GM12801 (cell line): ENCODE measurements around the gene CATSPER3.

Experiments used
- TF ChIP-seq, protein P1 (sequence below): IDR thresholded peaks from one replicate; pipeline ENCODE4 v1.5.1; 2011; ENCODE audit warnings: control low read depth; ENCODE audit not compliant: insufficient read length; ENCODE audit errors: extremely low read depth

The CATSPER3 gene

DNA sequence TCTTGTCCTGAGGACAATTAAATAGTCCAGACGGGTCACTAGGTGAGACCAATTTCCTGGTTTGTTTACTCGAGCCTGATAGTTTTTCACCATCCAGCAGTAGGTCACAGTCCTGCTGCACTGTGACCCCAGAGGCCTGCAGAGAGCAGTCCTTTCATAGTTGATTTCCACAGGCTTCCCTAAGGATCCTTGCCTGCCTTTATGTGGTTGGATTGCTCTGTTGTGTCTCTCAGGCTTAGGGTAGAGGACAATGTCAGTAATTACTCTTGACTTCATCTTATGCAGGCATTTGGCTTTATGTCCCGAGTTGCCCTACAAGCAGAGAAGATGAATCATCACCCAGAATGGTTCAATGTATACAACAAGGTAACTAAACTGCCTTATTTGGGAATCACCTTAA lies 9.0 kb upstream of the CATSPER3 start:
- TF ChIP-seq, protein P1, sequence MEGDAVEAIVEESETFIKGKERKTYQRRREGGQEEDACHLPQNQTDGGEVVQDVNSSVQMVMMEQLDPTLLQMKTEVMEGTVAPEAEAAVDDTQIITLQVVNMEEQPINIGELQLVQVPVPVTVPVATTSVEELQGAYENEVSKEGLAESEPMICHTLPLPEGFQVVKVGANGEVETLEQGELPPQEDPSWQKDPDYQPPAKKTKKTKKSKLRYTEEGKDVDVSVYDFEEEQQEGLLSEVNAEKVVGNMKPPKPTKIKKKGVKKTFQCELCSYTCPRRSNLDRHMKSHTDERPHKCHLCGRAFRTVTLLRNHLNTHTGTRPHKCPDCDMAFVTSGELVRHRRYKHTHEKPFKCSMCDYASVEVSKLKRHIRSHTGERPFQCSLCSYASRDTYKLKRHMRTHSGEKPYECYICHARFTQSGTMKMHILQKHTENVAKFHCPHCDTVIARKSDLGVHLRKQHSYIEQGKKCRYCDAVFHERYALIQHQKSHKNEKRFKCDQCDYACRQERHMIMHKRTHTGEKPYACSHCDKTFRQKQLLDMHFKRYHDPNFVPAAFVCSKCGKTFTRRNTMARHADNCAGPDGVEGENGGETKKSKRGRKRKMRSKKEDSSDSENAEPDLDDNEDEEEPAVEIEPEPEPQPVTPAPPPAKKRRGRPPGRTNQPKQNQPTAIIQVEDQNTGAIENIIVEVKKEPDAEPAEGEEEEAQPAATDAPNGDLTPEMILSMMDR, result no peak

DNA sequence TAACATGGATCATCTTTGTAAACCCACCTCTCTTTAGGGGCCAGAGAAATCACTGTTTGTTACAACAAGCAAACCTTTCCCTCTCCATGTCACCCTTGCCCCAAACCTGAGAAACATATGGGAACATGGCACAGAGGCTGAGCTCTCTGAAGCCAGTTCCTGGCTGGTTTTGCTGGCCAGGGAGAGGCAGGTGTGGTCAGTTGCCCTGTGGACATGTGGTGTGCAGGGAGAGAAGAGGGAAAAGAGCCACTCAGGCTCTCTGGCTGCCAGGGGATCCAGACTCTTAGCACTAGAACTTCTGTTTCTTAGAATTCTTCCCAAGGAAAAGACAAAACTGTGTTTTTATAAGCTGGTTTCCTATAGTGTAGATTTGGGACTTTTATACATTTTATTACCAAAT lies 4.6 kb upstream of the CATSPER3 start:
- TF ChIP-seq, protein P1, result no peak

DNA sequence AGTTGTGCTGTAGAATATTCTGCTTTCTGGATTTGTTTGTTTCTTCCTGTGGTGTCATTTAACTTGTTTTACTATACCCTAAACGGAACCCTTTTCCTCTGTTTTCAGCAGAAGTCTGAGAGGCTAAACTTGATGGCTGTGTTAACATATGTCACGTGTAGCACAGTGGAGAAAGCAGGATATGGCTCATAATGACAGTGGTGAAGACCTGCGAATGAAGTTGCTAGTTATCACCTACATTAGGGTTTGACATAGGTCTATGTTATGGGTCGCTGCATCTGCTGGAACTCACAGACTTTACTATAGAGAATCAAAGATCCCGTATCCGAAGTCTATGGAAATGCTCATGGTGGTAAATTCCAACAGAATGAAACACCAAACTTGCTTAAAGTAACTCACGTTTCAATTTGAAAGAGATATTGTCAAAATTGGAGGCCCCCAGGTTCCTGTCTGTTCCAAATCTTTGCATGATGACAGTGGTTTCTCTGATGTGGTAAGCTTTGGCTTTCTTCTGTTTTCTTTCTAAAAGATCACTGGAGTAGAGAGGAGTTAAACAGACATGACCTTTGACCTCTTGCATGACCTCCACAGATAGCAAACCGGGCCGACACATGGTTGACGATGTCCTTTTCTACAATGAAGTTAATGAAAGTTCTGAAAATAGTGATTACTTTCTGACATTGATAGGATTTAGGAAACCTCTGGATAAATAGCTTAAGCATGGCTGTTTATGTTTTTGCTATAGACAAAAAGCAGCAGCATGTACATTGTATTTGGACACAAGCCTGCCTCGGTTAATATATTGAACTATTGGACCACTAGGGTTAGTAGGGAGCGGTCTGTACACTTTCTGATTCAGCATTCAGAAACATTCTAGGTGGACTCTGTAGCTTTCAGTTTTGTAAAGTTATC lies 3.1 kb upstream of the CATSPER3 start:
- TF ChIP-seq, protein P1, result no peak

DNA sequence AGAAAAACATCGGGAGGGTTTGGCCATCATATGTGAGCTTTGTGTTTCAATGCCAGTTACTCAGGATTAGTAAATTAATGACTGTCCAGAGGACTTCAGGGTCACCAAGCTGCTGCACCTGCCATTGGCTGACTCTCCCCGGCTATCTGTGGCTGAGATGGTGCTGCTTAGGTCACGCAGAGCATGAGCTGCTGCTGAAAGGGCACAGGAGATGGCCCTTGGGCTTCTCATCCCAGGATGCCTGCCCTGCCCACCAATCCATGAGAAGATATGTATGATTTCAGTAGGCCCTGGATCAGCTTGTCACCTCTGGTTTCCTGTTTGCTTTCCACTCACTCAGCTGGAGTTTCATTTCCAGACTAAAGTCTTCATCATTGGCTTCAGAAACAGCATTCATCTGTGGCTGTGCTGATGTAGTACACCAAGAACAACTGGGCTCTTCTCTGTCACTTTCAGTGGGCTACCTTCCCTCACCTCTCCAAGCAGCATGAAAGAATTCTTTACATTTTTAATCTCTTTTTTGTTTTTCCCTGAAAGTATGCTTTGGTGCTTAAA lies 2.4 kb upstream of the CATSPER3 start:
- TF ChIP-seq, protein P1, result no peak

DNA sequence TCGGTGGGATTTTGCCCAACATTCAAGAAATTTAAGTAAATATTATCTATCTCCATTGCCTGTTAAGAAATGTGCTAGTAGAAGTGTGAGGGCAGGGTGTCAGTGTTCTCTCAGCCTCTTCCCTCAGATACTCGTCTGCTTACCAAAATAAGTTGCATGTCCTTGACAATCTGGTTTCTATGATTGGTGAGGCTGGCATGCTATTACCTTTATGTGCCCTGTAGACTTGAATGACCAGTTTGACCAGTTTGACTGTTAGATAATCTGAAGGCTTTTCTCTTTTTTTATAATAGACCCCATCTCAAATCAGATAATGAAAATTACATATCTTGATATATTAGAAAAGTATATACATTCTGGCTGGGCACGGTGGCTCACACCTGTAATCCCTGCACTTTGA lies 348 bp downstream of the CATSPER3 start:
- TF ChIP-seq, protein P1, result no peak

DNA sequence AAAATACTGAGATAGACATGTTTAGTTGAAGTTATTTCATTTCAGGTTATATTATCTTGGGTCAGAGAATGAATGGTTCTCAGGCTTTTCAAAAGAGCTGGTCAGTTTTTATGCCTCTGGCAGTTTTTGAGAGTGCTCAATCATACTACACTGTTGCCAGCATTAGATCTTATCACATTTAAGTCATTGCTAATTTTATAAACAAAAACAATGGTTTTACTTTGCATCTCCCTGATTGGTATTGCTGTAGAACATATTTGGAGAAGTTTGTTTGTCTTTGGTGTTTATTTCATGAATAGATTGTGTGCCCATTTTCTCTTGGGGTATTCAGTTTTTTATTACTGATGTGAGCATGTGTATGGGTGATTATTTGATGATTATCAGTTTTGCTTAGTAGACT lies 1.5 kb downstream of the CATSPER3 start:
- TF ChIP-seq, protein P1, result no peak

DNA sequence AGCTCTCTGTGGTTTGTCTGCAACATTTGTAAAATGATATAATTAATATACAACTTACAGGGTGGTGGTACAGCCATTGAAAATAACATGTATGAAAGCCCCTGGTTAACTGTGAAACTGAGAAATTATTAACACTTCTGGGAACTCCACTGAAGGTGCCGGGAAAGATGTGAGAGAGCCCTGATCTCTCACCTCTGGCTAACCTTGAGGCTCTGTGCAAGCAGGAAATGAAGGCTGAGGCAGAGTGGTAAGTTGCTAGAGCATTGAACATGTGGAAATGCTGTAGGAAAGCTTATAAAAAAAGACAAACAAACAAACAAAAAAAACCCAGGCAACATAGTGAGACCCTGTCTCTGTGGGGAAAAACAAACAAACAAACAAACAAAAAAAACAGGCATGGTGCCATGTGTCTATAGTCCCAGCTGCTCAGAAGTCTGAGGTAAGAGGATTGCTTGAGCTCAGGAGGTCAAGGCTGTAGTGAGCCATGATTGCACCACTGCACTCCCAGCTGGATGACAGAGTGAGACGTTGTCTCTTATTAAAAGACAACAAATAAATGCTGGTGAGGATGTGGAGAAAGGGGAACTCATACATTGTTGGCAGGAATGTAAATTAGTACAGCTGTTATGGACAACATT lies 7.5 kb downstream of the CATSPER3 start:
- TF ChIP-seq, protein P1, result no peak
